ENCODE results near the gene TLR3.

TLR3 gene

GRCh38 chr4:186104890-186105646 lies 36.1 kb downstream of the TLR3 start:
- DNase-seq (ENCODE audit: low read depth in 2 of 2), result no peak

GRCh38 chr4:186105647-186106321 lies 36.8 kb downstream of the TLR3 start:
- no peak for DNase-seq (ENCODE audit: low read depth in 2 of 2)

- DNase-seq (ENCODE audit: low read depth in 2 of 2), result no peak
Observed at GRCh38 chr4:186107947-186108346, 39.0 kb downstream of the TLR3 start.

- no peak for DNase-seq (ENCODE audit: low read depth in 2 of 2)
Observed at GRCh38 chr4:186108391-186108790, 39.4 kb downstream of the TLR3 start.

GRCh38 chr4:186109245-186109644 lies 40.3 kb downstream of the TLR3 start:
- no peak for DNase-seq (ENCODE audit: low read depth in 2 of 2)

GRCh38 chr4:186116697-186117096 lies 47.7 kb downstream of the TLR3 start:
- DNase-seq (ENCODE audit: low read depth in 2 of 2), result no peak

GRCh38 chr4:186118582-186118981 lies 49.6 kb downstream of the TLR3 start:
- no peak for DNase-seq (ENCODE audit: low read depth in 2 of 2)

- no peak for DNase-seq (ENCODE audit: low read depth in 2 of 2)
Observed at GRCh38 chr4:186121057-186121456, 52.1 kb downstream of the TLR3 start.

GRCh38 chr4:186128842-186129241 lies 59.9 kb downstream of the TLR3 start:
- no peak for DNase-seq (ENCODE audit: low read depth in 2 of 2)

GRCh38 chr4:186131935-186132334 lies 63.0 kb downstream of the TLR3 start:
- DNase-seq (ENCODE audit: low read depth in 2 of 2), result no peak

GRCh38 chr4:186132577-186133242 lies 63.8 kb downstream of the TLR3 start:
- peak in 1 of 2 experiments; percentile 1 for DNase-seq (ENCODE audit: low read depth in 2 of 2)

GRCh38 chr4:186134257-186134656 lies 65.3 kb downstream of the TLR3 start:
- DNase-seq (ENCODE audit: low read depth in 2 of 2), result no peak

GRCh38 chr4:186134861-186135260 lies 65.9 kb downstream of the TLR3 start:
- no peak for DNase-seq (ENCODE audit: low read depth in 2 of 2)

GRCh38 chr4:186137196-186137794 lies 68.3 kb downstream of the TLR3 start:
- DNase-seq (ENCODE audit: low read depth in 2 of 2), result peak in 1 of 2 experiments; percentile 4

Data from fibroblast of skin of left biceps (primary cell).